Keratinocyte (primary cell): ENCODE results near the gene CUL3. TPM values are rescaled to one million over a fixed set of nuclear protein-coding genes. Genes with fewer than 3 reads are reported as not detected.
"Not testable (repeated sequence)": the region's sequence is repeated elsewhere in the genome, so short reads cannot be mapped to it uniquely, and the experiment has no call there.

Experiments
- DNase-seq: peaks from one replicate; pipeline ENCODE4 v3.0.0-alpha.2; 2011; ENCODE audit warnings: low read depth, missing footprints, low spot score
- FAIRE-seq: peaks from 2 replicates; lab custom pipeline; 2011; peaks lifted over from hg19 to GRCh38; lab: Jason Lieb, UNC
- H2AFZ ChIP-seq: 2 replicates; pipeline ENCODE4 v1.6.0; 2012; ENCODE audit warnings: low read length, control low read depth, inconsistent platforms; ENCODE audit not compliant: control insufficient read depth
- H3K27ac ChIP-seq: 2 replicates; pipeline ENCODE4 v1.5.1; 2011; ENCODE audit warnings: low read length; ENCODE audit not compliant: control insufficient read depth, insufficient read depth
- H3K27me3 ChIP-seq: 3 replicates; pipeline ENCODE4 v1.6.0; 2011; ENCODE audit warnings: low read length; ENCODE audit not compliant: control insufficient read depth, insufficient read depth; ENCODE audit errors: extremely low read depth
- H3K36me3 ChIP-seq, 2 experiments: 2 replicates in 1 of 2; 3 replicates in 1 of 2; pipeline ENCODE4 v1.5.1; 2011; ENCODE audit warnings: low read length in 2 of 2, mild to moderate bottlenecking in 1 of 2; ENCODE audit not compliant: control insufficient read depth in 2 of 2, insufficient read depth in 2 of 2; ENCODE audit errors: extremely low read depth in 1 of 2
- H3K4me1 ChIP-seq: 3 replicates; pipeline ENCODE4 v1.5.1; 2011; ENCODE audit warnings: low read length; ENCODE audit not compliant: control insufficient read depth, insufficient read depth; ENCODE audit errors: extremely low read depth
- H3K4me2 ChIP-seq: 3 replicates; pipeline ENCODE4 v1.6.0; 2011; ENCODE audit warnings: low read depth, low read length; ENCODE audit not compliant: control insufficient read depth, insufficient read depth; ENCODE audit errors: extremely low read depth
- H3K4me3 ChIP-seq, 3 experiments: fragments of 200-600 bp in 1 of 3; sonication (generic) in 1 of 3; 2 replicates in 2 of 3; 3 replicates in 1 of 3; pipeline ENCODE4 v1.5.1; 2011 to 2016; ENCODE audit warnings: low read length in 3 of 3, mild to moderate bottlenecking in 3 of 3, control low read depth in 2 of 3, inconsistent platforms in 1 of 3, low read depth in 1 of 3, mixed read lengths in 1 of 3, mixed run types in 1 of 3, moderate library complexity in 1 of 3; ENCODE audit not compliant: control insufficient read depth in 2 of 3, insufficient read depth in 2 of 3; ENCODE audit errors: extremely low read depth in 1 of 3
- H3K79me2 ChIP-seq: 2 replicates; pipeline ENCODE4 v1.6.0; 2012; ENCODE audit warnings: low read length; ENCODE audit not compliant: control insufficient read depth, insufficient read depth
- H3K9ac ChIP-seq: 3 replicates; pipeline ENCODE4 v1.6.0; 2011; ENCODE audit warnings: low read length; ENCODE audit not compliant: control insufficient read depth, insufficient read depth; ENCODE audit errors: extremely low read depth
- H3K9me1 ChIP-seq: 3 replicates; pipeline ENCODE4 v1.6.0; 2011; ENCODE audit warnings: low read length; ENCODE audit not compliant: control insufficient read depth, insufficient read depth; ENCODE audit errors: extremely low read depth
- H3K9me3 ChIP-seq: 2 replicates; pipeline ENCODE4 v1.5.1; 2012; ENCODE audit warnings: low read depth, low read length; ENCODE audit not compliant: control insufficient read depth
- H4K20me1 ChIP-seq: 3 replicates; pipeline ENCODE4 v1.6.0; 2011; ENCODE audit warnings: low read length; ENCODE audit not compliant: control insufficient read depth, insufficient read depth; ENCODE audit errors: extremely low read depth
- EZH2 ChIP-seq: IDR thresholded peaks from one replicate; pipeline ENCODE4 v1.6.1; 2012; ENCODE audit warnings: inconsistent platforms, mild to moderate bottlenecking, low read length, moderate library complexity
- dilution Hi-C: fragments of 300-500 bp; cut with MboI; formaldehyde crosslinking; loops from one replicate; pipeline ENCODE4 v1.7.0; 2020; ENCODE audit warnings: low sequenced_read_pairs; ENCODE audit not compliant: extremely low pct_ligation_motif_present
- polyA plus RNA-seq, 5 experiments: library from polyadenylated mRNA; depleted of rRNA in 3 of 5; stranded (reverse) in 3 of 5; stranded (forward) in 1 of 5; unstranded in 1 of 5; fragments of >200 nt; gene quantifications; 1 replicate in 1 of 5; 2 replicates in 3 of 5; 3 replicates in 1 of 5; pipeline versions ENCODE4 v1.2.1 to v1.2.3, GENCODE V29; 2011 to 2012; ENCODE audit warnings: missing spikeins in 2 of 5, low read depth in 1 of 5, low replicate concordance in 1 of 5
- TF ChIP-seq, protein P1 (sequence below), 3 experiments: IDR thresholded peaks in 1 of 3; conservative IDR thresholded peaks in 1 of 3; optimal IDR thresholded peaks in 1 of 3; 2 replicates in 2 of 3; 3 replicates in 1 of 3; pipeline versions ENCODE3 to v1.5.1; 2011; ENCODE audit warnings: low read length in 3 of 3, mild to moderate bottlenecking in 3 of 3, moderate library complexity in 2 of 3, control low read depth in 1 of 3, inconsistent platforms in 1 of 3; ENCODE audit not compliant: insufficient read depth in 2 of 3; ENCODE audit errors: extremely low read depth in 1 of 3

Gene CUL3
- polyA plus RNA-seq, 1 donor (not counting 4 experiments of a cell fraction or from before 2014, with no cell fraction given), result 71.7 TPM

DNA sequence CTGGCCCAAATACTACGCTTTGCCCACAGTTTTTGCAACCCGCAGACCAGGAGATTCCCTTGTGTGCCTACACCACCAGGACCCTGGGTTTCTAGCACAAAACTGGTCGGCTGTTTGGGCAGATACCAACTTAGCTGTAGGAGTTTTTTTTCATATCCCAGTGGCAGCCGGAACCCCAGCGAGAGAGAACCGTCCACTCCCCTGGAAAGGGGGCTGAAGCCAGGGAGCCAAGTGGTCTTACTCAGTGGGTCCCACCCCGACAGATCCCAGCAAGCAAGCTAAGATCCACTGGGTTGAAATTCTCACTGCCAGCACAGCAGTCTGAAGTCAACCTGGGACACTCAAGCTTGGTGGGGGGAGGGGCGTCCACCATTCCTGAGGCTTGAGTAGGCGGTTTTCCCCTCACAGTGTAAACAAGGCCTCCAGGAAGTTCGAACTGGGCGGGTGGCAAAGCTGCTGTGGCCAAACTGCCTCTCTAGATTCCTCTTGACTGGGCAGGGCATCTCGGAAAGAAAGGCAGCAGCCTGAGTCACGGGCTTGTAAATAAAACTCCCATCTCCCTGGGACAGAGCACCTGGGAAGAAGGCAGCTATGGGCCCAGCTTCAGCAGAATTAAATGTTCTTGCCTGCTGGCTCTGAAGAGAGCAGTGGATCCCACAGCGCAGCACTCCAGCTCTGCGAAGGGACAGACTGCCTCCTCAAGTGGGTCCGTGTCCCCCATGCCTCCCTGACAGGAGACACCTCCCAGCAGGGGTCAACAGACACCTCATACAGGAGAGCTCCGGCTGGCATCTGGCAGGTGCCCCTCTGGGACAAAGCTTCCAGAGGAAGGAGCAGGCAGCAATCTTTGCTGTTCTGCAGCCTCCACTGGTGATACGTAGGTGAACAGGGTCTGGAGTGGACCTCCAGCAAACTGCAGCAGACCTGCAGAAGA lies 99.8 kb downstream of the CUL3 start:
- FAIRE-seq, result peak; percentile 70

DNA sequence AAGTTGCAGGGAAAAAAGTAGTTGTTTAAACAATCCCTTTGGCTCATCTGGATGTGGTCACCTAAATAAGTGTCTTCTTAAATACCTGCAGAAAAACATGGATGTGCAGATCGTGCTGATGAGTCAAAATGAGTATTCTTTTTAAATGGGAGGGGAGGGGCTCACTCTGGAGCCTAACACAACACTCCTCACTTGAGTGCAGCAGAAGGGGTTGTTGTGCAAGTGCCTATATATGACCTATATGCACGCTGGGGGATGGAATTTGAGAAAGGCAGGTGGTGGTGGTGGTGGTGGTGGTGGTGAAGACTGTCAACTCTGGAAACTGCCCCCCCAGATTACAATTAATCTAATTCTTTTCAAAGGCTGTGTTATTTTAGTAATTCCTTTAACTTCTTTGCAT lies 105.3 kb downstream of the CUL3 start:
- Histone ChIP-seq H3K4me1 (peaks cover 2% of the 10 kb centered on the region), H3K36me3 (peaks cover 10 to 14% of the 10 kb centered on the region in 2 experiments), H3K4me3 (no peak overlapping the region), H3K4me2 (no peak overlapping the region), H3K27ac (no peak overlapping the region), H2AFZ (no peak overlapping the region), H3K79me2 (peaks cover 5% of the 10 kb centered on the region), H4K20me1 (no peaks in the 10 kb centered on the region), H3K9me3 (no peaks in the 10 kb centered on the region), H3K9me1 (no peaks in the 10 kb centered on the region), H3K9ac (no peak overlapping the region), H3K27me3 (no peaks in the 10 kb centered on the region)
- dilution Hi-C loops, result no loop called here
- DNase-seq (no peak), FAIRE-seq (no peak)
- TF ChIP-seq, protein P1, sequence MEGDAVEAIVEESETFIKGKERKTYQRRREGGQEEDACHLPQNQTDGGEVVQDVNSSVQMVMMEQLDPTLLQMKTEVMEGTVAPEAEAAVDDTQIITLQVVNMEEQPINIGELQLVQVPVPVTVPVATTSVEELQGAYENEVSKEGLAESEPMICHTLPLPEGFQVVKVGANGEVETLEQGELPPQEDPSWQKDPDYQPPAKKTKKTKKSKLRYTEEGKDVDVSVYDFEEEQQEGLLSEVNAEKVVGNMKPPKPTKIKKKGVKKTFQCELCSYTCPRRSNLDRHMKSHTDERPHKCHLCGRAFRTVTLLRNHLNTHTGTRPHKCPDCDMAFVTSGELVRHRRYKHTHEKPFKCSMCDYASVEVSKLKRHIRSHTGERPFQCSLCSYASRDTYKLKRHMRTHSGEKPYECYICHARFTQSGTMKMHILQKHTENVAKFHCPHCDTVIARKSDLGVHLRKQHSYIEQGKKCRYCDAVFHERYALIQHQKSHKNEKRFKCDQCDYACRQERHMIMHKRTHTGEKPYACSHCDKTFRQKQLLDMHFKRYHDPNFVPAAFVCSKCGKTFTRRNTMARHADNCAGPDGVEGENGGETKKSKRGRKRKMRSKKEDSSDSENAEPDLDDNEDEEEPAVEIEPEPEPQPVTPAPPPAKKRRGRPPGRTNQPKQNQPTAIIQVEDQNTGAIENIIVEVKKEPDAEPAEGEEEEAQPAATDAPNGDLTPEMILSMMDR (optimal IDR thresholded peaks at IDR 0.05 in 1 of 3, IDR thresholded peaks at IDR 0.05 in 1 of 3, conservative IDR thresholded peaks at IDR 0.05 in 1 of 3; ENCODE audit: extremely low read depth in 1 of 3, insufficient read depth in 2 of 3, low read length in 3 of 3), result no peak
- TF ChIP-seq EZH2, result no peak

More for the DNA sequence above, 99.8 kb downstream of the CUL3 start:
- H3K36me3 ChIP-seq, H4K20me1 ChIP-seq, dilution Hi-C loops, H3K9me1 ChIP-seq, H2AFZ ChIP-seq, H3K9me3 ChIP-seq, H3K27me3 ChIP-seq: not testable (repeated sequence)
- Histone ChIP-seq H3K4me2 (peak overlapping the region; percentile 69), H3K4me3 (peak overlapping the region in 1 of 3 experiments; percentile 41), H3K4me1 (peaks cover 14% of the 10 kb centered on the region), H3K27ac (peak overlapping the region; percentile 78), H3K9ac (peak overlapping the region; percentile 66), H3K79me2 (peaks cover 30% of the 10 kb centered on the region)
- peak; percentile 83 for DNase-seq
